ENCODE results near the gene MRE11.

Gene MRE11

DNA sequence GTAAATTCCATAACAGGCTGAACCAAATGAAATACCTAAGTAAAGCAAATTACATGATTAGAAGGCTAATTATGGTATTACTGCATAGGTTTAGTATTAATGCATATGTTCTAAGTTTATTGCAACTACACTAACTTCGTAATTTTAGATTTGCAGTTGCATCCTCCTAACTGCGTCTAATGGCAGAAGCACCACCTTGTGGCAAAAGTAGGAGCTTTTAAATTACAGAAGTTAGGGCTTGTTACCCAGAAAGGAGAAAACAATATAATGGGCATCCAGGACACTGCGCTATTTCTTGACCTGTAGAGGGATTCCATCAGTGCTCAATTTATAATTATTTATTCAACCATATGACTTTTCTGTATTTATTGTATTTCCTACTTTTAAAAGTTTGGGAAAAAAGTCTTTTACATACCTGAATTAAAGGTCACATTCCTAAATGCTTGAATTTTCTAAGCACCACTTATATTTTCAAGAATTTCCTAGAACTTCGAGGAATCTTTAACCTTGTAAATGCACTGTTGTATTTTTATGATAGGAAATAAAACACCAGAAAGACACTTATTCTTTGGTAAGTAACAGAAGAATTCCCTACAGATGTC, 76.2 kb downstream of the MRE11 start:
- no peak overlapping the region for H2AK5ac ChIP-seq (ENCODE audit: low read depth, low read length)
- WGBS, 2 donors (ENCODE audit: extremely low coverage in 2 of 2, insufficient read length in 2 of 2, insufficient replicate concordance in 1 of 2), result no CpG with 5 or more reads among the region's 4 CpGs
- no peaks in the 10 kb centered on the region for H3K27me3 ChIP-seq (ENCODE audit: control insufficient read depth in 3 of 3, insufficient read depth in 3 of 3, low read depth in 1 of 3, low read length in 3 of 3)
- H2BK15ac ChIP-seq (ENCODE audit: low read length), result no peak overlapping the region
- H3K9ac ChIP-seq (ENCODE audit: low read depth, low read length, poor library complexity), result no peak overlapping the region
- H3K27ac ChIP-seq (replicated peaks; ENCODE audit: low read length), result no peak overlapping the region
- no peak overlapping the region for H3K14ac ChIP-seq (ENCODE audit: low read length)
- DNase-seq (ENCODE audit: low spot score), result no peak
- no peak overlapping the region for H2AFZ ChIP-seq (ENCODE audit: low read length)
- H4K91ac ChIP-seq (ENCODE audit: low read depth, low read length, poor library complexity), result no peak overlapping the region
- H2BK5ac ChIP-seq (ENCODE audit: low read length), result no peak overlapping the region
- no peak overlapping the region for H2BK12ac ChIP-seq (ENCODE audit: low read length)
- H3K36me3 ChIP-seq (replicated peaks in 1 of 2; ENCODE audit: control insufficient read depth in 2 of 2, insufficient read depth in 2 of 2, low read length in 2 of 2), result peaks cover 0 to 42% of the 10 kb centered on the region in 2 donors
- no peak overlapping the region for H3K4me3 ChIP-seq (ENCODE audit: low read length in 2 of 2)
- no peak overlapping the region for H3K18ac ChIP-seq (ENCODE audit: low read length)
- H3K4me2 ChIP-seq (ENCODE audit: insufficient read depth, low read length, poor library complexity, severe bottlenecking), result no peak overlapping the region
- no peak overlapping the region for H3K4ac ChIP-seq (ENCODE audit: low read length)
- H4K8ac ChIP-seq (ENCODE audit: low read depth, low read length), result no peak overlapping the region
- H2BK120ac ChIP-seq (ENCODE audit: low read depth, low read length), result no peak overlapping the region
- H3K4me1 ChIP-seq (ENCODE audit: control insufficient read depth in 2 of 2, insufficient read depth in 1 of 2, low read depth in 1 of 2, low read length in 2 of 2), result no peaks in the 10 kb centered on the region
- no peaks in the 10 kb centered on the region for H3K9me3 ChIP-seq (replicated peaks in 1 of 2; ENCODE audit: control insufficient read depth in 2 of 2, insufficient read depth in 1 of 2, low read depth in 1 of 2, low read length in 2 of 2)
- H3K79me1 ChIP-seq (ENCODE audit: low read depth, low read length), result no peaks in the 10 kb centered on the region
- H3K23ac ChIP-seq (ENCODE audit: low read depth, low read length, poor library complexity), result no peak overlapping the region

DNA sequence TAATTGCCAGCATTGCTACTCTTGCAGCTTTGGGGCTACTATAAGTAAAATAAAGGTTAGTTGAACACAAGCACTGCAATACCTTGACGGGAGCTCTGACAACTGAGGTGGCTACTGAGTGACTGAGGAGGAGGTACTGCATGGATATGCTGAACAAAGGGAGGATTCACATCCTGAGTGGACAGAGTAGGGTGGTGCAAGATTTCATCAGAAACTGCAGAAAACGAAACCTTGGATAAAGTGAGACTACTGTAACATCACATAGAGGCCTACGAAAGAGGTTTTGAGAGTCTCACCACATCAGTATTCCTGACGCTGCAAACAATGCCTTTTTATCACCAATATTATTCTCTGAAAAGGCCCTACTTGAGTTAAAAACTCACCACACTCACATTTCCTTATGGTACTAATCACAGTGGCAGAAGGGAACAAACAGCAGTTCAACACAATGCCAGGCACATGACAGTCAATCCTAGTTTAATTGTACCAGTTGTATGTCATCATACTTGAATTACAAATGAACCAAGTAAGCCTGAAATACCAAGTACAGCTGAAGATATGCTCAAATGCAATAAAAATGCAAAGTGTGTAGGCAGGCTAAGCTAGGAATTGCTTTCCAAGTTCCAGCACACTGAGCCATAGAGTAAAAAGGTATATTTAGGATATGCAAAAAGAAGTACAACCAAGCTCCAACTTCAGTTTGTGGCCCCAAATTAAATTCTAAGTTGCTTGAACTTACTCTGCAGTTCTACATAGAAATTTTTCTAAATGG, 88.4 kb downstream of the MRE11 start:
- peaks cover 0 to 6% of the 10 kb centered on the region in 2 donors for H3K4me1 ChIP-seq (ENCODE audit: control insufficient read depth in 2 of 2, insufficient read depth in 1 of 2, low read depth in 1 of 2, low read length in 2 of 2)
- no peak overlapping the region for H2BK15ac ChIP-seq (ENCODE audit: low read length)
- no peak overlapping the region for H2BK5ac ChIP-seq (ENCODE audit: low read length)
- H4K8ac ChIP-seq (ENCODE audit: low read depth, low read length), result no peak overlapping the region
- no peak overlapping the region for H3K4me2 ChIP-seq (ENCODE audit: insufficient read depth, low read length, poor library complexity, severe bottlenecking)
- H3K9ac ChIP-seq (ENCODE audit: low read depth, low read length, poor library complexity), result no peak overlapping the region
- H3K14ac ChIP-seq (ENCODE audit: low read length), result no peak overlapping the region
- H3K18ac ChIP-seq (ENCODE audit: low read length), result no peak overlapping the region
- H3K9me3 ChIP-seq (replicated peaks in 1 of 2; ENCODE audit: control insufficient read depth in 2 of 2, insufficient read depth in 1 of 2, low read depth in 1 of 2, low read length in 2 of 2), result peaks cover 0 to 2% of the 10 kb centered on the region in 2 donors
- no peak overlapping the region for H3K4ac ChIP-seq (ENCODE audit: low read length)
- no peak overlapping the region for H2BK120ac ChIP-seq (ENCODE audit: low read depth, low read length)
- no peak overlapping the region for H2AFZ ChIP-seq (ENCODE audit: low read length)
- no peaks in the 10 kb centered on the region for H3K36me3 ChIP-seq (replicated peaks in 1 of 2; ENCODE audit: control insufficient read depth in 2 of 2, insufficient read depth in 2 of 2, low read length in 2 of 2)
- WGBS, 2 donors (ENCODE audit: extremely low coverage in 2 of 2, insufficient read length in 2 of 2, insufficient replicate concordance in 1 of 2), result no CpG with 5 or more reads among the region's 4 CpGs
- H3K23ac ChIP-seq (ENCODE audit: low read depth, low read length, poor library complexity), result no peak overlapping the region
- no peak overlapping the region for H3K27ac ChIP-seq (replicated peaks; ENCODE audit: low read length)
- no peak overlapping the region for H3K4me3 ChIP-seq (ENCODE audit: low read length in 2 of 2)
- H4K91ac ChIP-seq (ENCODE audit: low read depth, low read length, poor library complexity), result no peak overlapping the region
- H3K79me1 ChIP-seq (ENCODE audit: low read depth, low read length), result no peaks in the 10 kb centered on the region
- H3K27me3 ChIP-seq (ENCODE audit: control insufficient read depth in 3 of 3, insufficient read depth in 3 of 3, low read depth in 1 of 3, low read length in 3 of 3), result peaks cover 6 to 28% (median 18%) of the 10 kb centered on the region in 3 experiments
- H2BK12ac ChIP-seq (ENCODE audit: low read length), result no peak overlapping the region
- H2AK5ac ChIP-seq (ENCODE audit: low read depth, low read length), result no peak overlapping the region
- DNase-seq (ENCODE audit: low spot score), result no peak

DNA sequence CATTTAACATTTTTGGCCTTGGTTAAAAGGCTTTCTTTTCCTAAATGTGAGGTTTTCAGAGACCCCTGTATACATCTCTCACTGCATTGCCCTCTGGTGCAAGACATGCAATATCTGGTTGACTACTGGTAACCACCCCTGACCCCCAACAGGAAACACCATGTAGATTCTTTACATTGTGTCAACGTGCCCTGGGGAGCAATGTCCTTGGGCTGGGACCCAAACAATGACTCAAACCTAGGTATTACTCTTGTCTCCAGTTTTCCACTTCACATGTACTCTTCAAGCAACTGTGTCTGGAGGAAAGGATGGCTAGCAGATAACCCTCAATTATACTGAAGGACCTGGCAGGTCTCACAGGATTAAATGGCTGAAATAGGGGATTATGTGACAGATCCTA, 91.3 kb downstream of the MRE11 start:
- Histone ChIP-seq H2AFZ (ENCODE audit: low read length) (no peak overlapping the region), H2BK12ac (ENCODE audit: low read length) (no peak overlapping the region), H3K9ac (ENCODE audit: low read depth, low read length, poor library complexity) (no peak overlapping the region), H4K91ac (ENCODE audit: low read depth, low read length, poor library complexity) (no peak overlapping the region), H3K27ac (replicated peaks; ENCODE audit: low read length) (no peak overlapping the region), H3K18ac (ENCODE audit: low read length) (no peak overlapping the region), H2AK5ac (ENCODE audit: low read depth, low read length) (no peak overlapping the region), H4K8ac (ENCODE audit: low read depth, low read length) (no peak overlapping the region), H2BK120ac (ENCODE audit: low read depth, low read length) (no peak overlapping the region), H3K4me3 (ENCODE audit: low read length in 2 of 2) (no peak overlapping the region), H3K36me3 (replicated peaks in 1 of 2; ENCODE audit: control insufficient read depth in 2 of 2, insufficient read depth in 2 of 2, low read length in 2 of 2) (no peaks in the 10 kb centered on the region), H2BK15ac (ENCODE audit: low read length) (no peak overlapping the region), H3K4me2 (ENCODE audit: insufficient read depth, low read length, poor library complexity, severe bottlenecking) (no peak overlapping the region), H2BK5ac (ENCODE audit: low read length) (no peak overlapping the region), H3K23ac (ENCODE audit: low read depth, low read length, poor library complexity) (no peak overlapping the region), H3K27me3 (ENCODE audit: control insufficient read depth in 3 of 3, insufficient read depth in 3 of 3, low read depth in 1 of 3, low read length in 3 of 3) (peaks cover 6 to 51% (median 28%) of the 10 kb centered on the region in 3 experiments), H3K9me3 (replicated peaks in 1 of 2; ENCODE audit: control insufficient read depth in 2 of 2, insufficient read depth in 1 of 2, low read depth in 1 of 2, low read length in 2 of 2) (peaks cover 0 to 2% of the 10 kb centered on the region in 2 donors), H3K79me1 (ENCODE audit: low read depth, low read length) (no peaks in the 10 kb centered on the region), H3K14ac (ENCODE audit: low read length) (no peak overlapping the region), H3K4ac (ENCODE audit: low read length) (no peak overlapping the region), H3K4me1 (ENCODE audit: control insufficient read depth in 2 of 2, insufficient read depth in 1 of 2, low read depth in 1 of 2, low read length in 2 of 2) (peaks cover 0 to 6% of the 10 kb centered on the region in 2 donors)
- DNase-seq (ENCODE audit: low spot score), result no peak
- no CpG with 5 or more reads among the region's 1 CpG for WGBS, 2 donors (ENCODE audit: extremely low coverage in 2 of 2, insufficient read length in 2 of 2, insufficient replicate concordance in 1 of 2)

DNA sequence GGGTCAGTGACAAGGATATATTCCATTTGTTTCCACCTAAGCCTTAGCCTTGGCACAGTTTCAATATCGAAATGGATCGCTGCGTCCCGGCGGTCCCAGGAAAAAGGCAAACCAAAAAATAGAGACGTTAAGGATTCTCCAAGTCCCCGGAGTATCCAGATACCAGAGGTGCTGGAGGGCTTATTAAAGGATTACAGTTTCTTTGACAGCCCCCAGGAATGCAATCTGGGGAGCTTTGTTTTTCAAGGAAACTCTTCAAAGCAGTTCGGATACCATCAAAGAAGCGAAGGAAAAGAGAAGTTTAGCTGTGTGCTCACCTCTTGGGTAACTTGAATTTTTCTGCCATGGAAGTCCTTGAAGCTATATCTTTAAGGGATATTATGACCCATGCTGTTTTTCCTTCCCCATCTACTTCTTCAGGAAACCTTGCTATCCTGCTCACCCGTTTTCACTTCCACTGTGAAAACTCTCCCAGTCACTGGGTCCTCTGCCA, 91.8 kb downstream of the MRE11 start:
- Histone ChIP-seq H3K9ac (ENCODE audit: low read depth, low read length, poor library complexity) (peak overlapping the region; percentile 79), H2BK15ac (ENCODE audit: low read length) (no peak overlapping the region), H3K18ac (ENCODE audit: low read length) (no peak overlapping the region), H3K9me3 (replicated peaks in 1 of 2; ENCODE audit: control insufficient read depth in 2 of 2, insufficient read depth in 1 of 2, low read depth in 1 of 2, low read length in 2 of 2) (peaks cover 0 to 2% of the 10 kb centered on the region in 2 donors), H3K14ac (ENCODE audit: low read length) (no peak overlapping the region), H2BK12ac (ENCODE audit: low read length) (no peak overlapping the region), H2BK5ac (ENCODE audit: low read length) (no peak overlapping the region), H3K27me3 (ENCODE audit: control insufficient read depth in 3 of 3, insufficient read depth in 3 of 3, low read depth in 1 of 3, low read length in 3 of 3) (peaks cover 6 to 55% (median 28%) of the 10 kb centered on the region in 3 experiments), H3K79me1 (ENCODE audit: low read depth, low read length) (no peaks in the 10 kb centered on the region), H4K8ac (ENCODE audit: low read depth, low read length) (no peak overlapping the region), H3K23ac (ENCODE audit: low read depth, low read length, poor library complexity) (no peak overlapping the region), H2AFZ (ENCODE audit: low read length) (peak overlapping the region; percentile 83), H3K4me1 (ENCODE audit: control insufficient read depth in 2 of 2, insufficient read depth in 1 of 2, low read depth in 1 of 2, low read length in 2 of 2) (peaks cover 0 to 6% of the 10 kb centered on the region in 2 donors), H2BK120ac (ENCODE audit: low read depth, low read length) (no peak overlapping the region), H3K4me2 (ENCODE audit: insufficient read depth, low read length, poor library complexity, severe bottlenecking) (peak overlapping the region; percentile 94), H4K91ac (ENCODE audit: low read depth, low read length, poor library complexity) (no peak overlapping the region), H3K4me3 (ENCODE audit: low read length in 2 of 2) (peak overlapping the region; percentile 35 to 84), H3K4ac (ENCODE audit: low read length) (no peak overlapping the region), H3K36me3 (replicated peaks in 1 of 2; ENCODE audit: control insufficient read depth in 2 of 2, insufficient read depth in 2 of 2, low read length in 2 of 2) (no peaks in the 10 kb centered on the region), H2AK5ac (ENCODE audit: low read depth, low read length) (peak overlapping the region; percentile 1), H3K27ac (replicated peaks; ENCODE audit: low read length) (no peak overlapping the region)
- DNase-seq (ENCODE audit: low spot score), result peak; percentile 12
- WGBS, 2 donors (ENCODE audit: extremely low coverage in 2 of 2, insufficient read length in 2 of 2, insufficient replicate concordance in 1 of 2), result no CpG with 5 or more reads among the region's 10 CpGs
